ENCODE measurements around the gene STOML1. TPM values are rescaled to one million over a fixed set of nuclear protein-coding genes. Genes with fewer than 3 reads are reported as not detected.

STOML1 gene
- total RNA-seq, 4 donors from 2014 or later, result 16.6 to 29.1 (median 21.5) TPM

- H3K27me3 ChIP-seq, result no peaks in the 10 kb centered on the region
- WGBS, 2 donors, result 81 to 89% methylated on average over 14 to 17 of the region's 17 CpGs
- peaks cover 0 to 13% (median 0%) of the 10 kb centered on the region in 3 donors for H3K36me3 ChIP-seq
- no peak overlapping the region for H3K4me3 ChIP-seq
- H3K27ac ChIP-seq, result no peak overlapping the region
- no peaks in the 10 kb centered on the region for H3K9me3 ChIP-seq
- peaks cover 0 to 30% (median 8%) of the 10 kb centered on the region in 4 donors for H3K4me1 ChIP-seq
- DNase-seq (ENCODE audit: low spot score in 2 of 2), result no peak
- TF ChIP-seq POLR2A (IDR thresholded peaks at IDR 0.05) (no peak), EP300 (IDR thresholded peaks at IDR 0.05) (no peak)
- TF ChIP-seq, protein P1, sequence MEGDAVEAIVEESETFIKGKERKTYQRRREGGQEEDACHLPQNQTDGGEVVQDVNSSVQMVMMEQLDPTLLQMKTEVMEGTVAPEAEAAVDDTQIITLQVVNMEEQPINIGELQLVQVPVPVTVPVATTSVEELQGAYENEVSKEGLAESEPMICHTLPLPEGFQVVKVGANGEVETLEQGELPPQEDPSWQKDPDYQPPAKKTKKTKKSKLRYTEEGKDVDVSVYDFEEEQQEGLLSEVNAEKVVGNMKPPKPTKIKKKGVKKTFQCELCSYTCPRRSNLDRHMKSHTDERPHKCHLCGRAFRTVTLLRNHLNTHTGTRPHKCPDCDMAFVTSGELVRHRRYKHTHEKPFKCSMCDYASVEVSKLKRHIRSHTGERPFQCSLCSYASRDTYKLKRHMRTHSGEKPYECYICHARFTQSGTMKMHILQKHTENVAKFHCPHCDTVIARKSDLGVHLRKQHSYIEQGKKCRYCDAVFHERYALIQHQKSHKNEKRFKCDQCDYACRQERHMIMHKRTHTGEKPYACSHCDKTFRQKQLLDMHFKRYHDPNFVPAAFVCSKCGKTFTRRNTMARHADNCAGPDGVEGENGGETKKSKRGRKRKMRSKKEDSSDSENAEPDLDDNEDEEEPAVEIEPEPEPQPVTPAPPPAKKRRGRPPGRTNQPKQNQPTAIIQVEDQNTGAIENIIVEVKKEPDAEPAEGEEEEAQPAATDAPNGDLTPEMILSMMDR (IDR thresholded peaks at IDR 0.05), result no peak
Observed at GRCh38 chr15:73946046-73946721, 45.9 kb downstream of the STOML1 start.

DNA sequence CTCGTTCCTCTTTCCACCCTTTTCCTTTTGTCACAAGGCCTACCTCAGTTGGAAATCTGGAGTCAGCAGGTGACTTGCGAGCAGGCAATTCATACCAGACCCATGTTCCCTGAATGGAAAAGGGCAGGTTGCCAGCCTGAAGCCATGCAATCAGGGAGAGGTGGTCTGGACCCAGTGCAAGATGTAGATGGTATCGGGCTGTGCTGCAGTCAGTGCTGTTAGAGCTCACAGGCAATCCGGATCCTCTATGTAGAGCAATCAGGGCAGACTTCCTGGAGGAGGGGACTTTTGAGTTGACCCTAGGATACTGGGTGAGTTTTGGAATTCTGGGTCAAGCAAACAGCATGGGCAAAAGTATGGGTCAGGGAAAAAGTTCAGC, 47.0 kb downstream of the STOML1 start:
- WGBS, 2 donors, result 79 to 89% methylated on average over 4 of the region's 4 CpGs
- H3K4me3 ChIP-seq, result no peak overlapping the region
- peaks cover 0 to 30% (median 9%) of the 10 kb centered on the region in 4 donors for H3K4me1 ChIP-seq
- H3K36me3 ChIP-seq, result peaks cover 0 to 13% (median 0%) of the 10 kb centered on the region in 3 donors
- H3K27me3 ChIP-seq, result no peaks in the 10 kb centered on the region
- no peak overlapping the region for H3K27ac ChIP-seq
- no peak for DNase-seq (ENCODE audit: low spot score in 2 of 2)
- H3K9me3 ChIP-seq, result no peaks in the 10 kb centered on the region
- TF ChIP-seq, protein P1 (IDR thresholded peaks at IDR 0.05), result no peak

DNA sequence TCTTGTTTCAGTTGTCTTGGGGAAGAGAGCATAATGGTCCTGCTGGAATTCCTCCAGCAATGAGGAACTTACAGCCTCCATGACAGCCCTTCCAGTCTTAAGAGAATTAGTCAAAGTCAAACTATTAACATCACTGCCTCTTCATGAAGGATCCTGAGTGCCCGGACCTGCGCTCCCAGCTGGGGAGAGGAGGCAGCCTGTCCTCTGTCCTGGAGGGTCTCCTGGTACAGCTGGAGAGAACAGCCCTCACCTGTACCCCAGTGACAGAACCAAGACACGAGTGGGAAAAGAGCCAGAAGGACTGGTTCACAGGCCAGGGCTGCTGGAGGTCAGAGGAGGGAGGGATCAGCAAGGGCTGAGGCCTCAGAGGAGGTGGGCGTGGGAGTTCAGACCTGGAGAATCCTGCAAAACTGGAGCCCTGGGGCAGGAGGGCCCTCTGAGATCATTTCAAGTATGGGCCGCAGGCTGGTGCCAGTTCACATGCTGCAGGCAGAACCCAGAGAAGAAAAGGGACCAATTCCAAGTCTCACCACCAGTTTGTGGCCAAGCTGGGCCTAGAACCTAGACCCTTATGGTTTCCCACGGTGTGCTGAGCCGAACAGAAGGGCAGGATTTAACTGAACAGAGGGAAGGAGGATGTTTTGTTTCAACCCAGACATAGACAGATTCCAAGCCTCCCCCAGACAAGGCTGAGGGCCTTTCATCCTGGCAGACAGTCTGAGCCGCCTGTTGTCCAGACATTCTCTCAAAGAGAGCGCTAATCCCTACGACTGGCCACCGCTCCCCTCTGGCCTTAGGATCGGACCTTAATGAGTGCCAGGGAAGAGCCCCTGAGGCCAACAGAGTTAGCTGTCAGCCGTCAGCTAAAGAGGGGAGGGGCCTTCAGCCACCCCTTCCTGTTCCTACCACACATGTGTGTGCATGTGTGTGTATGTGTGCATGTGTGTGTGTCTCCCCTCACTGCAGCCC, 47.6 kb downstream of the STOML1 start:
- 48% methylated on average over 11 to 13 of the region's 13 CpGs for WGBS, 2 donors
- Histone ChIP-seq H3K27ac (no peak overlapping the region), H3K4me1 (peaks cover 0 to 32% (median 9%) of the 10 kb centered on the region in 4 donors), H3K27me3 (no peaks in the 10 kb centered on the region), H3K9me3 (no peaks in the 10 kb centered on the region), H3K36me3 (peaks cover 0 to 13% (median 0%) of the 10 kb centered on the region in 3 donors), H3K4me3 (no peak overlapping the region)
- no peak for DNase-seq (ENCODE audit: low spot score in 2 of 2)
- TF ChIP-seq, protein P1 (IDR thresholded peaks at IDR 0.05), result no peak
- no peak for TF ChIP-seq EP300 (IDR thresholded peaks at IDR 0.05)
- no peak for TF ChIP-seq POLR2A (IDR thresholded peaks at IDR 0.05)

GRCh38 chr15:73942751-73943270, 49.3 kb downstream of the STOML1 start:
- Histone ChIP-seq H3K9me3 (no peaks in the 10 kb centered on the region), H3K4me1 (peaks cover 0 to 32% (median 9%) of the 10 kb centered on the region in 4 donors), H3K4me3 (no peak overlapping the region), H3K27ac (no peak overlapping the region), H3K36me3 (peaks cover 0 to 10% (median 0%) of the 10 kb centered on the region in 3 donors), H3K27me3 (no peaks in the 10 kb centered on the region)
- no peak for TF ChIP-seq POLR2A (IDR thresholded peaks at IDR 0.05)
- TF ChIP-seq EP300 (IDR thresholded peaks at IDR 0.05), result no peak
- TF ChIP-seq, protein P1 (IDR thresholded peaks at IDR 0.05), result no peak
- DNase-seq (ENCODE audit: low spot score in 2 of 2), result no peak
- 75 to 92% methylated on average over 5 to 6 of the region's 6 CpGs for WGBS, 2 donors
